HG02759 (cell line): Measurements from ENCODE around the gene UNKL.

ENCODE experiments used
- ATAC-seq: cut with Tn5 transposase; IDR thresholded peaks from one replicate; pipeline ENCODE4 v1.9.1; 2021; ENCODE audit warnings: mild to moderate bottlenecking, moderate library complexity; ENCODE audit not compliant: unreplicated experiment

UNKL gene

DNA sequence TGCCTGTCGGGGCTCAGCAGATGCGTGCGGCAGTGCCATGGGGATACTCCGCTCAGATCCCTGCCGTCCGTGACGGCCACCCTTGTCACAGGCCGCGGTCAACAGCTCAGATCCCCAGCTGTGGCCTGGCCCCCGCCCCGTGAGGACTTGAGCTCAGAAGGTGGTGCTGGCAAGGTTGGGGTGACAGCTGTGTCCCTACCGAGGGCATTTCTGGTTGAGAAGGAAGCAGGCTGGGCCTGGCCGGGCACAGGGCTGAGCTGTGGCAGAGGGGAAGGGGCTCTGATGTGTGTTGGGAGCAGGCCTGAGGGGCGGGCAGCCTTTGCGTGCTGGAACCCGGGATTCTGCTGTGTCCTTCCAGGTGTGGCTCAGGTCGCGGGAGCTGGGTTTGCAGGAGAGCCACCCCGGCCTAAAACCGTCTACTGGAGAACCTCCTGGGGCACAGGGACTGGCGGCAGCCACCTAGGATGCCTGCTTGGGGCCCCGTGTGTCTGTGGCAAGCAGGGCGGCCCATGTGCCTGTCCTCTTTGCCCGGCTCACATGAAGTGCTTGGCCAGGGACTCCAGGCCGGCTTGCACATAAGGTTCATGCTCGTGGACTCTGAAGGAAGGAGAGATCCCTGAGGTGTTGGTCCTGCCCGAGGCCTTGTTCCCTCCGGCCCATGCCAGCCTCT lies 100.0 kb downstream of the UNKL start:
- no peak for ATAC-seq

DNA sequence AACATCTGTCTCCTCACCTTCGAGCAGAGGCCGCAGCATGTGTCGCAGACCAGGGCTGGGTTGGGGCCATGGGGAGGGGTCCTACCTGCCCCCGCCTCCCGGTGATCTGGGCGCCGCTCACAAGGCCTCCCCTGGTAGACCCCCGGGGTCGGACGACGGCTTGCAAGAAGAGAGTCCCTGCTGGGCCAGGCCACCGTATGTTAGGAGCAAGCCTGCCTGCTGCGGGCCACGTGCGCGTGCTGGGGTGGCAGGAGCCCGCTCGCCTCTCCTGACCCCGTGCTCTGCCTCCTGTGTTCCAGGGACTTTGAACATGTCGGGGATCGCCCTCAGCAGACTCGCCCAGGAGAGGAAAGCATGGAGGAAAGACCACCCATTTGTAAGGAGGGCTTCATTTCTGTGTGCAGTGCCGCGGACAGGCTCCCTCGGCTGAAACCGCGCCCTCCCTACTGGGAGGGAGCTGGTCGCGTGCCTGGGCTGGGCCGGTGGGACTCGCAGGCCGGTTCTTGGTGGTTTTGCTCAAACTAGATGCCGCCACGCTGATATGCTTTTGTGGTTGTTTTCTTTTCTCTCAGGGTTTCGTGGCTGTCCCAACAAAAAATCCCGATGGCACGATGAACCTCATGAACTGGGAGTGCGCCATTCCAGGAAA lies 100.7 kb downstream of the UNKL start:
- ATAC-seq, result no peak
